Occipital lobe (tissue), 2 donors: ENCODE data around the gene TPR. TPM values are rescaled to one million over a fixed set of nuclear protein-coding genes. Genes with fewer than 3 reads are reported as not detected.

Experiments
- DNase-seq: peaks from one replicate; lab custom pipeline; 2025; lab: John Stamatoyannopoulos, UW
- total RNA-seq: library from RNA; depleted of rRNA; stranded (reverse); fragments of >200 nt; gene quantifications from one replicate; pipeline ENCODE4 v1.2.3, GENCODE V29; 2014

Gene TPR
- total RNA-seq, 1 donor from 2014 or later = 81.3 TPM

GRCh38 chr1:186327331-186327730 lies 47.7 kb downstream of the TPR start:
- DNase-seq = no peak

GRCh38 chr1:186326009-186326408 lies 49.0 kb downstream of the TPR start:
- no peak for DNase-seq

GRCh38 chr1:186325239-186325638 lies 49.8 kb downstream of the TPR start:
- DNase-seq = no peak

- DNase-seq = no peak
Observed at GRCh38 chr1:186323865-186324264, 51.2 kb downstream of the TPR start.

- no peak for DNase-seq
Observed at GRCh38 chr1:186315570-186315969, 59.5 kb downstream of the TPR start.

GRCh38 chr1:186311375-186312051 lies 63.5 kb downstream of the TPR start:
- no peak for DNase-seq

- no peak for DNase-seq
Observed at GRCh38 chr1:186310307-186310706, 64.7 kb downstream of the TPR start.

GRCh38 chr1:186308264-186309060 lies 66.6 kb downstream of the TPR start:
- no peak for DNase-seq

GRCh38 chr1:186307445-186307844 lies 67.6 kb downstream of the TPR start:
- DNase-seq = no peak

GRCh38 chr1:186306533-186306932 lies 68.5 kb downstream of the TPR start:
- DNase-seq = no peak

- DNase-seq = no peak
Observed at GRCh38 chr1:186304982-186305949, 69.8 kb downstream of the TPR start.

GRCh38 chr1:186303911-186304310 lies 71.1 kb downstream of the TPR start:
- no peak for DNase-seq

- DNase-seq = no peak
Observed at GRCh38 chr1:186302381-186302920, 72.6 kb downstream of the TPR start.

GRCh38 chr1:186301448-186301847 lies 73.6 kb downstream of the TPR start:
- no peak for DNase-seq

GRCh38 chr1:186300056-186300455 lies 75.0 kb downstream of the TPR start:
- DNase-seq = no peak

GRCh38 chr1:186299570-186299969 lies 75.5 kb downstream of the TPR start:
- no peak for DNase-seq

GRCh38 chr1:186298851-186299250 lies 76.2 kb downstream of the TPR start:
- no peak for DNase-seq

GRCh38 chr1:186297439-186298045 lies 77.5 kb downstream of the TPR start:
- DNase-seq = no peak

GRCh38 chr1:186295980-186296379 lies 79.1 kb downstream of the TPR start, which contains the start of gene PRG4:
Gene PRG4, plus strand, starts transcription at chr1:186296279.
- DNase-seq = no peak

- no peak for DNase-seq
Observed at GRCh38 chr1:186292875-186293274, 82.2 kb downstream of the TPR start.

- DNase-seq = no peak
Observed at GRCh38 chr1:186291271-186291670, 83.8 kb downstream of the TPR start.
